GM19463 (cell line): ENCODE measurements around the gene ODAD3.
"Not testable (repeated sequence)": the region's sequence is repeated elsewhere in the genome, so short reads cannot be mapped to it uniquely, and the experiment has no call there.

Experiments
- ATAC-seq: cut with Tn5 transposase; IDR thresholded peaks from one replicate; pipeline ENCODE4 v1.9.1; 2021; ENCODE audit warnings: mild to moderate bottlenecking, moderate library complexity; ENCODE audit not compliant: unreplicated experiment

ODAD3 gene

GRCh38 chr19:11445141-11445540 is 10.2 kb upstream of the ODAD3 start:
- no peak for ATAC-seq

GRCh38 chr19:11444059-11444458 is 9.1 kb upstream of the ODAD3 start:
- ATAC-seq, result no peak

- no peak for ATAC-seq
These were observed 3.0 kb upstream of the ODAD3 start for GRCh38 chr19:11437955-11438354.

GRCh38 chr19:11435833-11436313 is 952 bp upstream of the ODAD3 start:
- no peak for ATAC-seq

DNA sequence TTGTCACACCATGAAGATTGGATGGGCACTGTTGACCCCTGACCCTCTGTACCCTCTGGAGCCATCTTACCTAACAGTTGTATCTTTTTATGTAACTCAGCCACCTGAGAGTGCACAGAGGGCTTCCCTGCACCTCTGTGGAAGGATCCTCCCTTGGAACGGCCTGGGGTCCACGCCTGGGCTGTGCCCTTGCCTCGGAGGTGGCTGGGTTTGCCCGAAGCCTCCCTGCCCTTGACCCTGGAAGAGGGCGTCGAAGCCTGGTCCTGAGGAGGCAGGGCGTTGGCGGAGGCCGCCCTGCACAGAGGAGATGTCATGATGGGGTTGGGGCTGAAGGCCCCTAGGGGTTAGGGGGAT is 241 bp downstream of the ODAD3 start:
- ATAC-seq, result no peak

- not testable (repeated sequence) for ATAC-seq
These were observed 1.4 kb downstream of the ODAD3 start for GRCh38 chr19:11433526-11433925.

DNA sequence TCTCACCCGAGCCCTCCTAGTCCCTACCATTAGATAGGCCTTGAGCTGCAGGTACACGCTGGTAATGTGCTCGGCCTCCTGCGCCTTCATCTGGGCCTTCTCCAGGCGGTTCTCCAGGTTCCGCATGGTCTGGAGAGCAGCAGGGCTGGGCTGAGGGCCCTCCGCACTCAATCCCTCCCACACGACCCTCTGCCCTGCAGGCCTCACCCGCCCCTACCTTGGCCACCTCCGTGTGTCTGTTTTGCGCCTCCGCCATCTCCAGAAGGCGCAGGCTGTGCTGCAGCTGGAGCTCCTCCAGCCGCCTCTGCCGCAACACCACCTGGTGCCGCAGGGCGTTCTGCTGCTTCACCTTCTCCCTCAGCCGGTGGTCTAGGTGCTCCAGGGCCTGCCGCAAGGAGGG is 8.3 kb downstream of the ODAD3 start:
- ATAC-seq, result no peak

GRCh38 chr19:11425719-11426457 is 9.0 kb downstream of the ODAD3 start:
- ATAC-seq, result no peak

GRCh38 chr19:11423791-11424181 is 11.1 kb downstream of the ODAD3 start:
- no peak for ATAC-seq

- ATAC-seq, result no peak
These were observed 11.6 kb downstream of the ODAD3 start for GRCh38 chr19:11423164-11423790.

DNA sequence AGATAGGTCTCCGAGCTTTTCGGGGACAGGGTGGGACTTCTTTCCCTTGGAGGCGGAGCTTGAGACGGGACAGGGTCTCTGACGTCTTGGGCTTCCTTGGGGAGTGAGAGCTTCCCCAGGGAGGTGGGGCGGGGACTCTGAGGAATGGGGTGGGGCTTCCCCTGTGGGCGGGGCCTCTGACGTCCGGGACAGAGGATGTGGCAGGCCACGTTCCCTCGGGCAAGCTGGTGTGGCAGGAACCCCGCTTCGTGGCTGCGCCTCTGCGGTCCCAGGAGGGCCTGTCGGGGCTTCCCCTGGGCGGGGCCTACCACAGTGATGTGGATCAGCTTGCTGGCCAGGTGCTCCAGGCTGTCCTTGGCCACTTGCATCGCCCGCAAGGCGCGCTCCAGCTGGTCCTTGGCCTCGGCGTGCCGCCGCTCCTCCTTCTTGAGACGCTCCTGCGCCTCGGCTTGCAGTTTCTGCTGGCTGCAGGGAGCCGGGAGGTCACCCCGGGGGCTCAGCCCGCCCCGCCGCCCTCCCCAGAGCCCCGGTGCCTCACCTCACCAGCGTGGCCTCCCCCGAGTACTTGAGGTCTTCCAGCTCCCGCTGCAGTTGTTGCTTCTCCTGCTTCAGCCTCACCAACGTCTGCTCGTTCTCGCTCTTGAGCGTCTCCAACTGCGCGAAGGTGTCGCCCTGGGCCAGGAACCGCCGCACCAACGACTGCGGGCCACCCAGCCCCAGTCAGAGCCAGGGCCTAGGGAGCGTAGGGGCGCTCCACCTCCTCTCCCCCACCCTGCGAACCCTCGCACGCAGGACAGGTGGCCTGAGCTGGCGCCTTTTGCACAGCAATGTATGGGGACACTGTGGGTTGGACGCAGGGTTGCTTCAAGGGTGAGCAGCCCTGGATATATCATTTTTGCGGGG is 12.5 kb downstream of the ODAD3 start:
- peak; percentile 44 for ATAC-seq

GRCh38 chr19:11421371-11422098 is 13.4 kb downstream of the ODAD3 start:
- peak; percentile 29 for ATAC-seq

DNA sequence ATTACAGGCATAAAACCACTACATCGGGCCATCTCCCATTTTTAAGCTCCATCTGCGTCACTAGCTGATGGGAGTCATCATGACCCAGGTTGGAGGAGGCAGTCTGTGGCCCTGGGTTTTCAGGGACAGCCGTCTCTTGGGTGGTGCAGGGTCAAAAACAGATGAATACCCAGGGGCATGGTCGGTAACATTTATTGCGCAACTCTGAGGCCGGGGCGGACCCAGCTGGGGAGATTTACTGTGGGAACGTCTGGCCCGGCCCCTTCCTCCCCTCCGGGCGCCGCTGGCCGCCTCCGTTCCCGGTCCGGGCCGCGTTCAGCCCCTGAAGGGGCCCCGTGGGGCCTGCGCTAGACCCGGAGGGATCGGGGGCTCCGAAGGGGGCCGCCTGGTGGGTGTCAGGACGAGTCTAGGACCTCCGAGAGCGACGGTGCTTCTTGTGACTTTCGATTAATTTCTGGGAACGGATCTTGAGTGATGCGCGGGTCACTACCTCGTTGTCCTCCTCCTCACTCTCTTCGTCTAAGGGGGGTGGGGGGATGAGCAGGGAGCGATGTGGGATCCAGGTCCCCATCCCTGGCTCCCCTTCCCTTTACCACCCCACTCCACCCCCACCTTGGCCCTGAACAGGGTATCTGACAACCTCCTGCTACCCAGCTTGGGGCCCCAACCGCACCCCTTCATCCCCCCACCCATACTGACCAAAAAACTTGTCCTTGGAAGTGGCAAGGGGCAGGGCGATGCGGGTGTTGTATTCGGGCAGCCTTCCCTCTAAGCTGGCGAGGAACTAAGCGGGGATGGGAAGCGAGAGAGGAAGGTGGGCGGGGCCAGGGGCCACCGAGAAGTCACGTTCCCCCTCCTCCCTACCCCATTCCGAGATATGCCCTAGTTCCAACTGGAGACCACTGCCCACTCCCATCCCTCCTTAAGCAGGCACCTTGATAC is 14.2 kb downstream of the ODAD3 start:
- no peak for ATAC-seq

- ATAC-seq, result no peak
These were observed 16.1 kb downstream of the ODAD3 start, which contains the start of gene RGL3 for GRCh38 chr19:11418549-11419506. Gene RGL3, minus strand, starts transcription at chr19:11419314. Its CDS starts 36 bp downstream, at chr19:11419278.

DNA sequence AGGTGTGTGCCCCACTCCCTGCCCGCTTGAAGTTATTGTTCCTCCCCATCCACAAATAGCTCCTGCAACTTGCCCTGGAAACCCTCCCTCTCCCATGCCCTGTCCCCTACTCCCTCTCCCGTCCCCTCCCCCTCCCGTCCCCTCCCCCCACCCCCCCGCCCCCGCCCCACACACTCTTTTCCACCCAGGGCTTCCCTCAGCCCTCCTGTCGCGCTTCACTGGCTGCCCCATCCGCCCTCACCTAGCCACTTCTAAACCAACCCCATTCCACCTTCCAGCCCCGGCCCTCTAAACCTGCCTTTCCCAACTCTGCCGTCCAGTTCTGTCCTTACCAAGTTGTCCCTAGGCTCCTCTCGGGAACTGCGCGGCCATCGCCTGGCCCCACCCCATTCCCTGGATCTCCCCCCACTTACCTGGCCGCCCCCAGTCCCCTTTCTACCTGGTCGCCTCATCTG is 16.8 kb downstream of the ODAD3 start:
- ATAC-seq, result no peak

- no peak for ATAC-seq
These were observed 18.4 kb downstream of the ODAD3 start for GRCh38 chr19:11416346-11417052.

DNA sequence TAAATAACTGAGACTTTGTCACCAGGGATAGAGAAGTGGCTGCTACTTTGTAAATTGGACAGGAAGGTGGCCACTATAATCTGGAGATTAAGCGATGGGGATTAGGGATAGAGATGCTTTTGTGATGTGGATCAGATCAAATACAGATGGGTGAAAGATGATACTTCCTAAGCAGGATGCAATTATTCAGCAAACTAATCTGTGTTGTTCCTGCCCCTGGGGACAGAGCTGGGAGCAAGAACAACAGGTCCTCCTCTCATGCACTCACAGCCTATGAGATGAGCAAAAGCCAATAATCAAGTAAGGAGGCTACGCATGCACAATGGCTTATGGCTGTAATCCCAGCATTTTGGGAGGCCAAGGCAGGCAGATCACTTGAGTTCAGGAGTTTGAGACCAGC is 20.4 kb downstream of the ODAD3 start:
- no peak for ATAC-seq

DNA sequence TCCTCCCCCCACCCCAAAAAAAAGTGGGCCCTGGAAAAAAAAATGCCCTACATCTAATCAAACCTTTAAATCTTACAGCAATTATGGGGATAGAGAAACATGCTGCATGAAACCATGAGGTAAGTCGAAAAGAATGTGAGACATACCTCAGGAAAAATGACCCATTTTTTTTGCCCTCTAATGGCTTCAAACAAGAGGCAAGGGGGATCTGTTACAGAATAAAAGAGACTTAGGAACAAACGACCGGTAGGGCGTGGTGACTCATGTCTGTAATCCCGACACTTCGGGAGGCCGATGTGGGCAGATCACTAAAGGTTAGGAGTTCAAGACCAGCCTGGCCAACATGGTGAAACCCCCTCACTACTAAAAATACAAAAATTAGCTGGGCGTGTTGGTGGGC is 24.2 kb downstream of the ODAD3 start:
- ATAC-seq, result no peak
